Endothelial cell of umbilical vein (primary cell): ENCODE data around the gene USP28. TPM values are rescaled to one million over a fixed set of nuclear protein-coding genes. Genes with fewer than 3 reads are reported as not detected.

Experiments used
- BruUV-seq: library from RNA; stranded (reverse); fragments of 400-500 nt; replicated peaks from 2 replicates; lab custom pipeline; 2021; lab: Mats Ljungman, UMichigan
- CTCF ChIA-PET: fragments of 300-600, 350-600 bp; sonication (Branson Sonifier 250); formaldehyde crosslinking; loops from one replicate; lab custom pipeline; 2021; ENCODE audit warnings: antibody characterized with exemption, inconsistent platforms; lab: Charles Lee
- POLR2A ChIA-PET: fragments of 300-600, 350-600 bp; sonication (Branson Sonifier 250); formaldehyde crosslinking; loops from one replicate; lab custom pipeline; 2021; ENCODE audit warnings: antibody characterized with exemption, inconsistent platforms; lab: Charles Lee
- DNase-seq: peaks from one replicate; pipeline ENCODE4 v3.0.0-alpha.2; 2011; ENCODE audit warnings: low read depth, low spot score
- FAIRE-seq: peaks from 2 replicates; lab custom pipeline; 2011; peaks lifted over from hg19 to GRCh38; lab: Jason Lieb, UNC
- H2AFZ ChIP-seq: 2 replicates; pipeline ENCODE4 v1.6.0; 2012; ENCODE audit warnings: low read depth, low read length, control low read depth, inconsistent platforms
- H3K27ac ChIP-seq: 2 replicates; pipeline ENCODE4 v1.5.1; 2011; ENCODE audit warnings: low read depth, mild to moderate bottlenecking, control low read depth, low read length, moderate library complexity; ENCODE audit not compliant: insufficient read depth
- H3K27me3 ChIP-seq, 2 experiments: 2 replicates each; pipeline versions ENCODE4 v1.6.0 to v1.6.1; 2011; ENCODE audit warnings: low read length in 2 of 2, mixed read lengths in 1 of 2; ENCODE audit not compliant: control insufficient read depth in 2 of 2, insufficient read depth in 2 of 2
- H3K36me3 ChIP-seq, 2 experiments: 2 replicates in 1 of 2; 3 replicates in 1 of 2; pipeline ENCODE4 v1.5.1; 2011; ENCODE audit warnings: low read length in 2 of 2, mild to moderate bottlenecking in 1 of 2, moderate library complexity in 1 of 2; ENCODE audit not compliant: control insufficient read depth in 2 of 2, insufficient read depth in 2 of 2; ENCODE audit errors: extremely low read depth in 1 of 2
- H3K4me1 ChIP-seq: 3 replicates; pipeline ENCODE4 v1.5.1; 2011; ENCODE audit warnings: mild to moderate bottlenecking, low read length; ENCODE audit not compliant: control insufficient read depth, insufficient read depth; ENCODE audit errors: extremely low read depth
- H3K4me2 ChIP-seq: 2 replicates; pipeline ENCODE4 v1.6.1; 2011; ENCODE audit warnings: low read length, control low read depth, mixed read lengths; ENCODE audit not compliant: insufficient read depth
- H3K4me3 ChIP-seq, 3 experiments: fragments of 200-600 bp in 1 of 3; sonication (generic), shearing (Covaris generic) in 1 of 3; replicated peaks in 1 of 3; 2 replicates each; pipeline ENCODE4 v1.5.1; 2011 to 2016; ENCODE audit warnings: control low read depth in 3 of 3, low read length in 3 of 3, mild to moderate bottlenecking in 2 of 3, inconsistent platforms in 1 of 3, low read depth in 1 of 3, moderate library complexity in 1 of 3; ENCODE audit not compliant: insufficient read depth in 1 of 3
- H3K79me2 ChIP-seq: 2 replicates; pipeline ENCODE4 v1.6.0; 2012; ENCODE audit warnings: low read length, inconsistent platforms; ENCODE audit not compliant: control insufficient read depth, insufficient read depth
- H3K9ac ChIP-seq: replicated peaks from 2 replicates; pipeline ENCODE3; 2011; ENCODE audit warnings: low read length, control low read depth; ENCODE audit not compliant: insufficient read depth; ENCODE audit errors: extremely low read depth
- H3K9me1 ChIP-seq: replicated peaks from 3 replicates; pipeline ENCODE4 v1.6.0; 2011; ENCODE audit warnings: mild to moderate bottlenecking, low read length; ENCODE audit not compliant: control insufficient read depth, insufficient read depth; ENCODE audit errors: extremely low read depth
- H3K9me3 ChIP-seq: replicated peaks from 2 replicates; pipeline ENCODE4 v1.5.1; 2012; ENCODE audit warnings: low read length, inconsistent platforms; ENCODE audit not compliant: control insufficient read depth, insufficient read depth
- H4K20me1 ChIP-seq: replicated peaks from 2 replicates; pipeline ENCODE3; 2011; ENCODE audit warnings: mild to moderate bottlenecking, low read length; ENCODE audit not compliant: control insufficient read depth, insufficient read depth; ENCODE audit errors: extremely low read depth
- EZH2 ChIP-seq: IDR thresholded peaks from 2 replicates; pipeline ENCODE4 v1.6.1; 2012; ENCODE audit warnings: borderline replicate concordance, low read depth, mild to moderate bottlenecking, moderate library complexity, low read length, inconsistent platforms; ENCODE audit not compliant: severe bottlenecking
- FOS ChIP-seq: IDR thresholded peaks from 2 replicates; pipeline ENCODE4 v1.6.1; 2011; ENCODE audit warnings: mild to moderate bottlenecking, low read length, moderate library complexity, borderline replicate concordance; ENCODE audit not compliant: insufficient read depth
- GATA2 ChIP-seq: IDR thresholded peaks from 2 replicates; pipeline ENCODE4 v1.7.0; 2011; ENCODE audit warnings: low read depth, mild to moderate bottlenecking, moderate library complexity, mixed read lengths, low read length; ENCODE audit not compliant: insufficient read length, insufficient read depth
- JUN ChIP-seq: IDR thresholded peaks from 2 replicates; pipeline ENCODE4 v1.6.1; 2011; ENCODE audit warnings: borderline replicate concordance, low read depth; ENCODE audit not compliant: insufficient read length, insufficient read depth
- MYC ChIP-seq: IDR thresholded peaks from one replicate; pipeline ENCODE4 v1.6.1; 2011; ENCODE audit warnings: mild to moderate bottlenecking, low read depth, low read length
- POLR2A ChIP-seq: IDR thresholded peaks from 2 replicates; pipeline ENCODE4 v1.6.1; 2012; ENCODE audit warnings: low read depth, mild to moderate bottlenecking, control low read depth, low read length
- POLR2AphosphoS5 ChIP-seq: IDR thresholded peaks from 2 replicates; pipeline ENCODE4 v1.6.1; 2012; ENCODE audit warnings: low read depth, mild to moderate bottlenecking, control low read depth, low read length, moderate library complexity; ENCODE audit not compliant: insufficient read depth
- dilution Hi-C: fragments of 300-500 bp; cut with MboI; formaldehyde crosslinking; loops from one replicate; pipeline ENCODE4 v1.15.0; 2019; ENCODE audit warnings: low sequenced_read_pairs; ENCODE audit not compliant: extremely low pct_ligation_motif_present
- intact Hi-C: fragments of 100-400 bp; cut with micrococcal nuclease; formaldehyde crosslinking; loops from one replicate; pipeline ENCODE4 v1.10.0; 2022
- polyA plus RNA-seq, 4 experiments: library from polyadenylated mRNA; depleted of rRNA in 3 of 4; stranded (reverse) in 3 of 4; unstranded in 1 of 4; fragments of >200 nt; gene quantifications; 2 replicates each; pipeline versions ENCODE4 v1.2.1 to v1.2.3, GENCODE V29; 2011 to 2012; ENCODE audit warnings: missing spikeins in 1 of 4
- total RNA-seq: library from RNA; stranded (reverse); gene quantifications from 2 replicates; pipeline ENCODE4 v1.2.3, GENCODE V29; 2021
- TF ChIP-seq, protein P1 (sequence below): IDR thresholded peaks from 2 replicates; pipeline ENCODE4 v1.6.1; 2011; ENCODE audit not compliant: insufficient read depth, insufficient read length
- TF ChIP-seq, protein P2 (sequence below), 2 donors: IDR thresholded peaks; 1 replicate in 1 of 2; 2 replicates in 1 of 2; pipeline ENCODE4 v1.5.1; 2011; ENCODE audit warnings: low read length in 2 of 2, mild to moderate bottlenecking in 2 of 2, moderate library complexity in 2 of 2, control low read depth in 1 of 2, inconsistent platforms in 1 of 2, low read depth in 1 of 2; ENCODE audit not compliant: insufficient read depth in 1 of 2; ENCODE audit errors: extremely low read depth in 1 of 2

The USP28 gene
- total and polyA plus RNA-seq, 2 donors (not counting 3 experiments of a cell fraction or from before 2014, with no cell fraction given) = 19.2 to 29.6 TPM

DNA sequence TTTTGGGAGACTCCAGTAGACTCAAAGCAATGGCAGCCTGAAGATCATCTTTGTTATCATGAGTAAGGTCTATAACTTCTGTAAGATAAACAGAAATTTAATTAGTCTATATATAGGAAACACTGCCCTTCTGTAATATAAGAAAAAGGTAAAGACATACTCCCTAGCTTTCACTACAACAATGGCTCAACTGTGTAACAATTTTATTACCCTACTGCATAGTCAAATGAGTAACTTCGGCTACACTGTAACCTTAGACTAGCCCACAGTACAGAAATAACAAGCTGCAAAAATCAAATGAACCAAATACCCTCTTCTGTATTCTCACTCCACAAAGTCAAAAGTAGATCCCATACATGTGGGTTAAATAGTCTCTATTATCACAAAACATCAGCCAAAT, 33.7 kb downstream of the USP28 start:
- Histone ChIP-seq H2AFZ (no peak overlapping the region), H3K9ac (no peak overlapping the region), H3K4me2 (no peak overlapping the region), H3K36me3 (peaks cover 2 to 4% of the 10 kb centered on the region in 2 experiments), H3K27ac (no peak overlapping the region), H3K9me3 (no peaks in the 10 kb centered on the region), H3K9me1 (no peaks in the 10 kb centered on the region), H3K4me3 (no peak overlapping the region), H4K20me1 (no peaks in the 10 kb centered on the region), H3K27me3 (no peaks in the 10 kb centered on the region), H3K79me2 (no peaks in the 10 kb centered on the region), H3K4me1 (no peaks in the 10 kb centered on the region)
- DNase-seq (no peak), FAIRE-seq (no peak)
- no peak for TF ChIP-seq FOS
- TF ChIP-seq JUN = no peak
- TF ChIP-seq POLR2AphosphoS5 = no peak
- no peak for TF ChIP-seq EZH2
- TF ChIP-seq MYC = no peak
- TF ChIP-seq, protein P1, sequence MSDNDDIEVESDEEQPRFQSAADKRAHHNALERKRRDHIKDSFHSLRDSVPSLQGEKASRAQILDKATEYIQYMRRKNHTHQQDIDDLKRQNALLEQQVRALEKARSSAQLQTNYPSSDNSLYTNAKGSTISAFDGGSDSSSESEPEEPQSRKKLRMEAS = no peak
- TF ChIP-seq, protein P2, sequence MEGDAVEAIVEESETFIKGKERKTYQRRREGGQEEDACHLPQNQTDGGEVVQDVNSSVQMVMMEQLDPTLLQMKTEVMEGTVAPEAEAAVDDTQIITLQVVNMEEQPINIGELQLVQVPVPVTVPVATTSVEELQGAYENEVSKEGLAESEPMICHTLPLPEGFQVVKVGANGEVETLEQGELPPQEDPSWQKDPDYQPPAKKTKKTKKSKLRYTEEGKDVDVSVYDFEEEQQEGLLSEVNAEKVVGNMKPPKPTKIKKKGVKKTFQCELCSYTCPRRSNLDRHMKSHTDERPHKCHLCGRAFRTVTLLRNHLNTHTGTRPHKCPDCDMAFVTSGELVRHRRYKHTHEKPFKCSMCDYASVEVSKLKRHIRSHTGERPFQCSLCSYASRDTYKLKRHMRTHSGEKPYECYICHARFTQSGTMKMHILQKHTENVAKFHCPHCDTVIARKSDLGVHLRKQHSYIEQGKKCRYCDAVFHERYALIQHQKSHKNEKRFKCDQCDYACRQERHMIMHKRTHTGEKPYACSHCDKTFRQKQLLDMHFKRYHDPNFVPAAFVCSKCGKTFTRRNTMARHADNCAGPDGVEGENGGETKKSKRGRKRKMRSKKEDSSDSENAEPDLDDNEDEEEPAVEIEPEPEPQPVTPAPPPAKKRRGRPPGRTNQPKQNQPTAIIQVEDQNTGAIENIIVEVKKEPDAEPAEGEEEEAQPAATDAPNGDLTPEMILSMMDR (IDR thresholded peaks at IDR 0.05; ENCODE audit: extremely low read depth in 1 of 2, insufficient read depth in 1 of 2, low read depth in 1 of 2, low read length in 2 of 2) = no peak
- no peak for TF ChIP-seq GATA2
- no peak for TF ChIP-seq POLR2A
- ChIA-PET POLR2A (no interaction called here), CTCF (no interaction called here)
- BruUV-seq = no TSS peak
- intact Hi-C loops (no loop called here), dilution Hi-C loops (no loop called here)
